ENCODE measurements around the gene CAPN14. TPM values are rescaled to one million over a fixed set of nuclear protein-coding genes. Genes with fewer than 3 reads are reported as not detected.

The CAPN14 gene
- total and polyA plus RNA-seq, 3 donors from 2014 or later, result 0.36 to 1.1 (median 0.47) TPM

DNA sequence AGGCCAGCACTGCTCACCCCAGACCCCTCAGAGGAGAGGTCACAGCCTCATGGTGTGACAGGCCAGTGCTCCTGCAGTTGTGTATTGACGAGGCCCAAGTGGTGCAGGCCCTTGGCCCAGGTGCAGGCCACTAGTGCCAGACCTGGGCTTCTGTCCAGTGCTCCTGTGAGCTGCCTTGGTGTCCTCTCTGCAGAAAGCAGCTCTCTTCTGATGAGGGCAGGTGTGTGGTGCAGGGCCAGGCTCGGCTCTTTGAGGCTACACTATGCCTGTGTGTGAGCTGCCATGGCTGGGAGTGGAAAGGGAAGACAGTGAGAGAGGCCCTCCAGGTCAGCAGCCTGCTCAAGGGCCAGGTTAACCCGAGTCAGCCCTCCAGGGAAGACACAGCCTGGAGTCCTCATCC is 33.7 kb upstream of the CAPN14 start:
- no peak overlapping the region for H3K27ac ChIP-seq
- H3K4me1 ChIP-seq, result no peaks in the 10 kb centered on the region
- no peaks in the 10 kb centered on the region for H3K27me3 ChIP-seq
- intact Hi-C loops (cut with DNase I; ENCODE audit: low total_unique reads), result no loop called here
- no peaks in the 10 kb centered on the region for H3K36me3 ChIP-seq (ENCODE audit: low read depth, missing control alignments)
- TF ChIP-seq, protein P1, sequence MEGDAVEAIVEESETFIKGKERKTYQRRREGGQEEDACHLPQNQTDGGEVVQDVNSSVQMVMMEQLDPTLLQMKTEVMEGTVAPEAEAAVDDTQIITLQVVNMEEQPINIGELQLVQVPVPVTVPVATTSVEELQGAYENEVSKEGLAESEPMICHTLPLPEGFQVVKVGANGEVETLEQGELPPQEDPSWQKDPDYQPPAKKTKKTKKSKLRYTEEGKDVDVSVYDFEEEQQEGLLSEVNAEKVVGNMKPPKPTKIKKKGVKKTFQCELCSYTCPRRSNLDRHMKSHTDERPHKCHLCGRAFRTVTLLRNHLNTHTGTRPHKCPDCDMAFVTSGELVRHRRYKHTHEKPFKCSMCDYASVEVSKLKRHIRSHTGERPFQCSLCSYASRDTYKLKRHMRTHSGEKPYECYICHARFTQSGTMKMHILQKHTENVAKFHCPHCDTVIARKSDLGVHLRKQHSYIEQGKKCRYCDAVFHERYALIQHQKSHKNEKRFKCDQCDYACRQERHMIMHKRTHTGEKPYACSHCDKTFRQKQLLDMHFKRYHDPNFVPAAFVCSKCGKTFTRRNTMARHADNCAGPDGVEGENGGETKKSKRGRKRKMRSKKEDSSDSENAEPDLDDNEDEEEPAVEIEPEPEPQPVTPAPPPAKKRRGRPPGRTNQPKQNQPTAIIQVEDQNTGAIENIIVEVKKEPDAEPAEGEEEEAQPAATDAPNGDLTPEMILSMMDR (IDR thresholded peaks at IDR 0.05), result no peak
- TF ChIP-seq POLR2A (IDR thresholded peaks at IDR 0.05), result no peak
- H3K9me3 ChIP-seq, result no peaks in the 10 kb centered on the region
- 71 to 98% methylated on average over 1 to 3 of the region's 3 CpGs for WGBS, 2 donors
- DNase-seq, result no peak
- no peak overlapping the region for H3K4me3 ChIP-seq

DNA sequence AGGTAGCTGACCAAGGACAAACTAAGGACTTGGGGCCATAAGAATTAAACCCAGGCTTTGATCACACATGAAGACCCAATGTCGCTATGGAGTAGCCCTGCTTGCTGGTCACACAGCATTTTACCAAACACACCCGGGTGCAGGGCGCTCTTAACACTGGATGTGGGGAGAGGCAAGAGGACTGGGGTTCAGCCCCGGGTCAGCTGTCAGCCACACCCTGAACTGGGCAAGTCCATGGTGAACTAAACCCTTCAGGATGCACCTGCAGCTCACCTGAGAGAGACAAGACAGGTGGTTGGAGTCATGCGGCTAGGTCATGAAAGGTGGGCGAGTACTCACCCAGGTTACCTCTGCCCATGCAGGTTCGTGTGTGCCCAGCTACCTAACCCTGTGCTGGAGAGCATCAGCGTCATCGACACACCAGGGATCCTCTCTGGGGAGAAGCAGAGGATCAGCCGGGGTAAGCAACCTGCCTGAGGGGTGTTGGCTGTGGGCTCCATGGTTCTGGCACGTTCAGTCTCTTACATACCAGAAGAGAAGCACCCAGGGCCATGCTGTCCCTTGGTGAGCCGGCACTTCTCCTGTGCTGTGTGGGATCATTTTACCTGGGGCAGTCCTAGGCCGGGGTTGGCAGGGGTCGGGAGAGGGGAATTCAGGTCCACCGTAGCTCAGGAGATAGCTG is 31.8 kb upstream of the CAPN14 start:
- no peak overlapping the region for H3K27ac ChIP-seq
- intact Hi-C loops (cut with DNase I; ENCODE audit: low total_unique reads), result no loop called here
- H3K4me3 ChIP-seq, result no peak overlapping the region
- no peaks in the 10 kb centered on the region for H3K27me3 ChIP-seq
- H3K9me3 ChIP-seq, result no peaks in the 10 kb centered on the region
- H3K4me1 ChIP-seq, result no peaks in the 10 kb centered on the region
- DNase-seq, result no peak
- H3K36me3 ChIP-seq (ENCODE audit: low read depth, missing control alignments), result no peaks in the 10 kb centered on the region
- no peak for TF ChIP-seq POLR2A (IDR thresholded peaks at IDR 0.05)
- 91 to 95% methylated on average over 9 to 15 of the region's 15 CpGs for WGBS, 2 donors

DNA sequence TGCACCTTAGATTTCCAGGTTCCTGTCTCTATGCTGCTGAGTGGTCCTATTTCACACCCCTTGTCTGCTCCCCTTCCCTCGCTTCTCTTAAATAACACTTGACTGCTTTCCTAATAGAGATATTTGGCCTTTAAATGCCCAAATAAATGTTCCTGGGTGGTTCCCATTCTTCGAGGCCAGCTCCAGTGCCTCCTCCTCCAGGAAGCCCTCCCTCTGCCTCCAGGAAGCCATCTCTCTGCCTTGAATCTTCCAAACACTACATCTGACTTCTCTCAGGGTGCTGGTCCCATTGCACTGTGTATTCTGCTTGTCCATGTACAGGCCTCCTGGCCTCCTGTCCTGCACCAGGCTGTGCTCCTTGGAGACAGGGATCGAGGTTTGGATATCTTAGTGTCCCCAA is 30.8 kb upstream of the CAPN14 start:
- H3K4me3 ChIP-seq, result no peak overlapping the region
- no peaks in the 10 kb centered on the region for H3K4me1 ChIP-seq
- no peak overlapping the region for H3K27ac ChIP-seq
- no peaks in the 10 kb centered on the region for H3K36me3 ChIP-seq (ENCODE audit: low read depth, missing control alignments)
- intact Hi-C loops (cut with DNase I; ENCODE audit: low total_unique reads), result no loop called here
- 96 to 99% methylated on average over 3 of the region's 3 CpGs for WGBS, 2 donors
- H3K9me3 ChIP-seq, result no peaks in the 10 kb centered on the region
- H3K27me3 ChIP-seq, result no peaks in the 10 kb centered on the region
- TF ChIP-seq, protein P1 (IDR thresholded peaks at IDR 0.05), result no peak
- no peak for TF ChIP-seq POLR2A (IDR thresholded peaks at IDR 0.05)
- DNase-seq, result no peak

- no peaks in the 10 kb centered on the region for H3K27me3 ChIP-seq
- H3K4me3 ChIP-seq, result no peak overlapping the region
- H3K4me1 ChIP-seq, result no peaks in the 10 kb centered on the region
- 81 to 86% methylated on average over 5 of the region's 5 CpGs for WGBS, 2 donors
- no peak overlapping the region for H3K27ac ChIP-seq
- no peak for DNase-seq
- no peaks in the 10 kb centered on the region for H3K36me3 ChIP-seq (ENCODE audit: low read depth, missing control alignments)
- intact Hi-C loops (cut with DNase I; ENCODE audit: low total_unique reads), result no loop called here
- H3K9me3 ChIP-seq, result no peaks in the 10 kb centered on the region
- TF ChIP-seq, protein P1 (IDR thresholded peaks at IDR 0.05), result no peak
- TF ChIP-seq POLR2A (IDR thresholded peaks at IDR 0.05), result no peak
Measured at GRCh38 chr2:31247711-31248110, 30.4 kb upstream of the CAPN14 start.

GRCh38 chr2:31246184-31246852 is 29.0 kb upstream of the CAPN14 start:
- H3K9me3 ChIP-seq, result no peaks in the 10 kb centered on the region
- H3K27me3 ChIP-seq, result no peaks in the 10 kb centered on the region
- H3K27ac ChIP-seq, result no peak overlapping the region
- H3K4me1 ChIP-seq, result no peaks in the 10 kb centered on the region
- no peak for DNase-seq
- no peak overlapping the region for H3K4me3 ChIP-seq
- no peak for TF ChIP-seq POLR2A (IDR thresholded peaks at IDR 0.05)
- TF ChIP-seq, protein P1 (IDR thresholded peaks at IDR 0.05), result no peak
- no peaks in the 10 kb centered on the region for H3K36me3 ChIP-seq (ENCODE audit: low read depth, missing control alignments)
- 94 to 95% methylated on average over 3 of the region's 3 CpGs for WGBS, 2 donors
- intact Hi-C loops (cut with DNase I; ENCODE audit: low total_unique reads), result no loop called here

All from testis (tissue), 3 donors.